Endothelial cell of umbilical vein (primary cell): ENCODE measurements around the gene TNNI3K. TPM values are rescaled to one million over a fixed set of nuclear protein-coding genes. Genes with fewer than 3 reads are reported as not detected.

ENCODE experiments used
- BruUV-seq: library from RNA; stranded (reverse); fragments of 400-500 nt; replicated peaks from 2 replicates; lab custom pipeline; 2021; lab: Mats Ljungman, UMichigan
- CTCF ChIA-PET: fragments of 300-600, 350-600 bp; sonication (Branson Sonifier 250); formaldehyde crosslinking; loops from one replicate; lab custom pipeline; 2021; ENCODE audit warnings: antibody characterized with exemption, inconsistent platforms; lab: Charles Lee
- POLR2A ChIA-PET: fragments of 300-600, 350-600 bp; sonication (Branson Sonifier 250); formaldehyde crosslinking; loops from one replicate; lab custom pipeline; 2021; ENCODE audit warnings: antibody characterized with exemption, inconsistent platforms; lab: Charles Lee
- DNase-seq: peaks from one replicate; pipeline ENCODE4 v3.0.0-alpha.2; 2011; ENCODE audit warnings: low read depth, low spot score
- FAIRE-seq: peaks from 2 replicates; lab custom pipeline; 2011; peaks lifted over from hg19 to GRCh38; lab: Jason Lieb, UNC
- H2AFZ ChIP-seq: 2 replicates; pipeline ENCODE4 v1.6.0; 2012; ENCODE audit warnings: low read depth, low read length, control low read depth, inconsistent platforms
- H3K27ac ChIP-seq: 2 replicates; pipeline ENCODE4 v1.5.1; 2011; ENCODE audit warnings: low read depth, mild to moderate bottlenecking, control low read depth, low read length, moderate library complexity; ENCODE audit not compliant: insufficient read depth
- H3K27me3 ChIP-seq, 2 experiments: 2 replicates each; pipeline versions ENCODE4 v1.6.0 to v1.6.1; 2011; ENCODE audit warnings: low read length in 2 of 2, mixed read lengths in 1 of 2; ENCODE audit not compliant: control insufficient read depth in 2 of 2, insufficient read depth in 2 of 2
- H3K36me3 ChIP-seq, 2 experiments: 2 replicates in 1 of 2; 3 replicates in 1 of 2; pipeline ENCODE4 v1.5.1; 2011; ENCODE audit warnings: low read length in 2 of 2, mild to moderate bottlenecking in 1 of 2, moderate library complexity in 1 of 2; ENCODE audit not compliant: control insufficient read depth in 2 of 2, insufficient read depth in 2 of 2; ENCODE audit errors: extremely low read depth in 1 of 2
- H3K4me1 ChIP-seq: 3 replicates; pipeline ENCODE4 v1.5.1; 2011; ENCODE audit warnings: mild to moderate bottlenecking, low read length; ENCODE audit not compliant: control insufficient read depth, insufficient read depth; ENCODE audit errors: extremely low read depth
- H3K4me2 ChIP-seq: 2 replicates; pipeline ENCODE4 v1.6.1; 2011; ENCODE audit warnings: low read length, control low read depth, mixed read lengths; ENCODE audit not compliant: insufficient read depth
- H3K4me3 ChIP-seq, 3 experiments: fragments of 200-600 bp in 1 of 3; sonication (generic), shearing (Covaris generic) in 1 of 3; replicated peaks in 1 of 3; 2 replicates each; pipeline ENCODE4 v1.5.1; 2011 to 2016; ENCODE audit warnings: control low read depth in 3 of 3, low read length in 3 of 3, mild to moderate bottlenecking in 2 of 3, inconsistent platforms in 1 of 3, low read depth in 1 of 3, moderate library complexity in 1 of 3; ENCODE audit not compliant: insufficient read depth in 1 of 3
- H3K79me2 ChIP-seq: 2 replicates; pipeline ENCODE4 v1.6.0; 2012; ENCODE audit warnings: low read length, inconsistent platforms; ENCODE audit not compliant: control insufficient read depth, insufficient read depth
- H3K9ac ChIP-seq: replicated peaks from 2 replicates; pipeline ENCODE3; 2011; ENCODE audit warnings: low read length, control low read depth; ENCODE audit not compliant: insufficient read depth; ENCODE audit errors: extremely low read depth
- H3K9me1 ChIP-seq: replicated peaks from 3 replicates; pipeline ENCODE4 v1.6.0; 2011; ENCODE audit warnings: mild to moderate bottlenecking, low read length; ENCODE audit not compliant: control insufficient read depth, insufficient read depth; ENCODE audit errors: extremely low read depth
- H3K9me3 ChIP-seq: replicated peaks from 2 replicates; pipeline ENCODE4 v1.5.1; 2012; ENCODE audit warnings: low read length, inconsistent platforms; ENCODE audit not compliant: control insufficient read depth, insufficient read depth
- H4K20me1 ChIP-seq: replicated peaks from 2 replicates; pipeline ENCODE3; 2011; ENCODE audit warnings: mild to moderate bottlenecking, low read length; ENCODE audit not compliant: control insufficient read depth, insufficient read depth; ENCODE audit errors: extremely low read depth
- CTCF ChIP-seq, 2 donors: IDR thresholded peaks; 1 replicate in 1 of 2; 2 replicates in 1 of 2; pipeline ENCODE4 v1.5.1; 2011; ENCODE audit warnings: low read length in 2 of 2, mild to moderate bottlenecking in 2 of 2, moderate library complexity in 2 of 2, control low read depth in 1 of 2, inconsistent platforms in 1 of 2, low read depth in 1 of 2; ENCODE audit not compliant: insufficient read depth in 1 of 2; ENCODE audit errors: extremely low read depth in 1 of 2
- EZH2 ChIP-seq: IDR thresholded peaks from 2 replicates; pipeline ENCODE4 v1.6.1; 2012; ENCODE audit warnings: borderline replicate concordance, low read depth, mild to moderate bottlenecking, moderate library complexity, low read length, inconsistent platforms; ENCODE audit not compliant: severe bottlenecking
- FOS ChIP-seq: IDR thresholded peaks from 2 replicates; pipeline ENCODE4 v1.6.1; 2011; ENCODE audit warnings: mild to moderate bottlenecking, low read length, moderate library complexity, borderline replicate concordance; ENCODE audit not compliant: insufficient read depth
- GATA2 ChIP-seq: IDR thresholded peaks from 2 replicates; pipeline ENCODE4 v1.7.0; 2011; ENCODE audit warnings: low read depth, mild to moderate bottlenecking, moderate library complexity, mixed read lengths, low read length; ENCODE audit not compliant: insufficient read length, insufficient read depth
- JUN ChIP-seq: IDR thresholded peaks from 2 replicates; pipeline ENCODE4 v1.6.1; 2011; ENCODE audit warnings: borderline replicate concordance, low read depth; ENCODE audit not compliant: insufficient read length, insufficient read depth
- MAX ChIP-seq: IDR thresholded peaks from 2 replicates; pipeline ENCODE4 v1.6.1; 2011; ENCODE audit not compliant: insufficient read depth, insufficient read length
- MYC ChIP-seq: IDR thresholded peaks from one replicate; pipeline ENCODE4 v1.6.1; 2011; ENCODE audit warnings: mild to moderate bottlenecking, low read depth, low read length
- POLR2A ChIP-seq: IDR thresholded peaks from 2 replicates; pipeline ENCODE4 v1.6.1; 2012; ENCODE audit warnings: low read depth, mild to moderate bottlenecking, control low read depth, low read length
- POLR2AphosphoS5 ChIP-seq: IDR thresholded peaks from 2 replicates; pipeline ENCODE4 v1.6.1; 2012; ENCODE audit warnings: low read depth, mild to moderate bottlenecking, control low read depth, low read length, moderate library complexity; ENCODE audit not compliant: insufficient read depth
- dilution Hi-C: fragments of 300-500 bp; cut with MboI; formaldehyde crosslinking; loops from one replicate; pipeline ENCODE4 v1.15.0; 2019; ENCODE audit warnings: low sequenced_read_pairs; ENCODE audit not compliant: extremely low pct_ligation_motif_present
- intact Hi-C: fragments of 100-400 bp; cut with micrococcal nuclease; formaldehyde crosslinking; loops from one replicate; pipeline ENCODE4 v1.10.0; 2022
- polyA plus RNA-seq, 4 experiments: library from polyadenylated mRNA; depleted of rRNA in 3 of 4; stranded (reverse) in 3 of 4; unstranded in 1 of 4; fragments of >200 nt; gene quantifications; 2 replicates each; pipeline versions ENCODE4 v1.2.1 to v1.2.3, GENCODE V29; 2011 to 2012; ENCODE audit warnings: missing spikeins in 1 of 4
- total RNA-seq: library from RNA; stranded (reverse); gene quantifications from 2 replicates; pipeline ENCODE4 v1.2.3, GENCODE V29; 2021

TNNI3K gene
- total and polyA plus RNA-seq, 2 donors (not counting 3 experiments of a cell fraction or from before 2014, with no cell fraction given) = 0.69 TPM; not detected in 1

- CTCF ChIA-PET = no interaction called here
- no peak for FAIRE-seq
- H3K4me3 ChIP-seq = no peak overlapping the region
- dilution Hi-C loops (no loop called here), intact Hi-C loops (no loop called here)
- POLR2A ChIA-PET = no interaction called here
- H3K27me3 ChIP-seq = no peaks in the 10 kb centered on the region
- H3K4me2 ChIP-seq = no peak overlapping the region
- H3K9ac ChIP-seq = no peak overlapping the region
- H2AFZ ChIP-seq = no peak overlapping the region
- no peak overlapping the region for H3K27ac ChIP-seq
- DNase-seq = no peak
- BruUV-seq = no TSS peak
- H4K20me1 ChIP-seq = no peaks in the 10 kb centered on the region
- no peaks in the 10 kb centered on the region for H3K36me3 ChIP-seq
- no peaks in the 10 kb centered on the region for H3K4me1 ChIP-seq
- TF ChIP-seq MAX (no peak), EZH2 (no peak), POLR2AphosphoS5 (no peak), FOS (no peak), GATA2 (no peak), MYC (no peak), JUN (no peak), POLR2A (no peak), CTCF (IDR thresholded peaks at IDR 0.05; ENCODE audit: extremely low read depth in 1 of 2, insufficient read depth in 1 of 2, low read depth in 1 of 2, low read length in 2 of 2) (no peak)
- H3K9me3 ChIP-seq = no peaks in the 10 kb centered on the region
- H3K79me2 ChIP-seq = no peaks in the 10 kb centered on the region
- H3K9me1 ChIP-seq = no peaks in the 10 kb centered on the region
Observed at GRCh38 chr1:74587888-74588287, 352.7 kb downstream of the TNNI3K start.
